GM13976 (cell line): ENCODE results near the gene ATG2A.
A peak's percentile ranks its signal among the peaks of the same experiment; 100 is the strongest.

Experiments
- DNase-seq: peaks from one replicate; pipeline ENCODE4 v3.0.0; 2012; ENCODE audit warnings: low spot score
- CTCF ChIP-seq: IDR thresholded peaks from 2 replicates; pipeline ENCODE4 v1.5.1; 2012; ENCODE audit warnings: borderline replicate concordance, mild to moderate bottlenecking; ENCODE audit not compliant: insufficient read depth; ENCODE audit errors: extremely low read depth, missing control alignments, control extremely low read depth
- in situ Hi-C: fragments of 300-500 bp; cut with MboI; formaldehyde crosslinking; loops from one replicate; pipeline ENCODE4 v1.12.0; 2022; ENCODE audit warnings: low sequenced_read_pairs, mixed read lengths, inconsistent platforms; ENCODE audit not compliant: unreplicated experiment

Gene ATG2A

GRCh38 chr11:64864473-64865285 is 52.3 kb downstream of the ATG2A start:
- peak; percentile 78 for DNase-seq
- no peak for TF ChIP-seq CTCF
- in situ Hi-C loops: no loop called here

GRCh38 chr11:64864135-64864472 is 52.9 kb downstream of the ATG2A start:
- no peak for TF ChIP-seq CTCF
- DNase-seq: no peak
- in situ Hi-C loops: no loop called here

- in situ Hi-C loops: no loop called here
- no peak for DNase-seq
- no peak for TF ChIP-seq CTCF
These were observed 53.5 kb downstream of the ATG2A start for GRCh38 chr11:64863391-64864060.

- in situ Hi-C loops: no loop called here
- TF ChIP-seq CTCF: no peak
- no peak for DNase-seq
These were observed 54.0 kb downstream of the ATG2A start for GRCh38 chr11:64862987-64863390.

- TF ChIP-seq CTCF: no peak
- in situ Hi-C loops: no loop called here
- no peak for DNase-seq
These were observed 55.6 kb downstream of the ATG2A start for GRCh38 chr11:64861227-64861975.

GRCh38 chr11:64859542-64860414 is 57.2 kb downstream of the ATG2A start:
- peak; percentile 91 for DNase-seq
- in situ Hi-C loops: no loop called here
- TF ChIP-seq CTCF: no peak
